HT-29 (cell line): ENCODE data around the gene HRH3. TPM values are rescaled to one million over a fixed set of nuclear protein-coding genes. Genes with fewer than 3 reads are reported as not detected.
A peak's percentile ranks its signal among the peaks of the same experiment; 100 is the strongest.

Source experiments
- DNase-seq: peaks from one replicate; pipeline ENCODE4 v3.0.0-alpha.2; 2015; ENCODE audit warnings: low spot score
- total RNA-seq: library from RNA; depleted of rRNA; stranded (reverse); fragments of >200 nt; shearing (Covaris generic); gene quantifications from 2 replicates; pipeline ENCODE4 v1.2.3, GENCODE V29; 2014

The HRH3 gene
- total RNA-seq, 1 experiment from 2014 or later, result not detected

DNA sequence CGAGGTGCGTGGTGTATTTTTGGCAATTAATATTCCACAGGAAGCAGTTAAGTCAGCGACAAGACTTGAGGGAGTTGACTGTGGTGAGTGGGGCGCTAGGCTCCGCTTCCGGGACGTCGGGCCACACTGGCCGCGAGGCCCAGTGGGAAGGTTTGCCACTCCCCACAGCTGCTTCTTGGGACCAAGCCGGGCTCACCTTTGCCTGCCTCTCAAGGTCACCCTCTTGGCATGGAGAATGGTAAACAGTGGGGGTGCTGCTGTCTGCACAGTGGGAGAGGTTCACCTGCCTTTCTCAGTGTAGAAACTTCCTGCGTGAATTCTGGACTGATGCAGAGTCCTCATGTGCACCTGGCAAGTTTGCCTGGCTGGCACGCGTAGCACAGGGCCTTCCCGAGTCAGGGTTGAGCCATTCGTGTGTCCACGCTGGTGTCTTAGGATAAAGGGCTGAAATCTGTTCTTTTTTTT, 24.6 kb upstream of the HRH3 start:
- DNase-seq, result no peak

GRCh38 chr20:62243906-62244515, 23.9 kb upstream of the HRH3 start:
- no peak for DNase-seq

DNA sequence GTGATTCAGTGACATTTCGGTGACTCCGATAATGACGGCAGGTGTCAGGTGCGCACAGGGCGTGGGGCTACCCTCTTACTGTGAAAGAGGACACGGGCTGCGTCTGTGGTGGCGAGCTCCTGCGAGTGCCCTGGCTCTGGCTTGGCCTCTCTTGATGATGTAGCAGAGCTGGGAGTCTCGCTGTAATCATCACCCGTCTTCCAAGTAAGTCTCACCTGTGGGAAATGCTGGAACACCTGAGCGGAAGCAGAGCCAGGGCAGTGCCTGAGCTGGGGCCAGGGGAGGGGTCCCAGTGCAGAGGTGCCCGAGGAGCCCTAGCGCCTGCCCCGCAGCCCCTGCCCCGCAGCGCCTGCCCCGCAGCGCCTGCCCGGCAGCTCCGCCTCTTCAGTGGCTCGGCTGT, 23.0 kb upstream of the HRH3 start:
- no peak for DNase-seq

GRCh38 chr20:62242176-62242575, 22.1 kb upstream of the HRH3 start:
- no peak for DNase-seq

DNA sequence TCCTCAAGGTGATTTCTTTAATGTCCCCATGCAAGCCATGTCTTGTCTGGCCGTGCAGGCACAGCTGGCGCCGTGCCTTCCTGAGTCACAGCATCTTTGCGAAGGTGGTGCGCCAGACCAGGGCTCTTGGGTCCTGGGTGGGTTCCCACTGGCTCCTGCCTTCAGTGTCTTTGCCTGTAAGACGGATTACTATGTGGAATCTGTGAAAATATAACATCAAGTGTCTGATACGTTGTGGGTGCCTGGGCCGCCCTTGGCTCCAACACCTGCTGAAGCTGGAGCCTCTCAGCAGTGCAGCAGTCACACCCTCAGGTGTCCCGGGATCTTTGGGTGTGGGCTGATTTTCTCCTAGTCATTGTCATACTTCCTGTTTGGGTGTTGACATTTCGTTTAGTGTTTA, 21.4 kb upstream of the HRH3 start:
- DNase-seq, result no peak

- DNase-seq, result no peak
These were observed 20.1 kb upstream of the HRH3 start for GRCh38 chr20:62240020-62240685.

DNA sequence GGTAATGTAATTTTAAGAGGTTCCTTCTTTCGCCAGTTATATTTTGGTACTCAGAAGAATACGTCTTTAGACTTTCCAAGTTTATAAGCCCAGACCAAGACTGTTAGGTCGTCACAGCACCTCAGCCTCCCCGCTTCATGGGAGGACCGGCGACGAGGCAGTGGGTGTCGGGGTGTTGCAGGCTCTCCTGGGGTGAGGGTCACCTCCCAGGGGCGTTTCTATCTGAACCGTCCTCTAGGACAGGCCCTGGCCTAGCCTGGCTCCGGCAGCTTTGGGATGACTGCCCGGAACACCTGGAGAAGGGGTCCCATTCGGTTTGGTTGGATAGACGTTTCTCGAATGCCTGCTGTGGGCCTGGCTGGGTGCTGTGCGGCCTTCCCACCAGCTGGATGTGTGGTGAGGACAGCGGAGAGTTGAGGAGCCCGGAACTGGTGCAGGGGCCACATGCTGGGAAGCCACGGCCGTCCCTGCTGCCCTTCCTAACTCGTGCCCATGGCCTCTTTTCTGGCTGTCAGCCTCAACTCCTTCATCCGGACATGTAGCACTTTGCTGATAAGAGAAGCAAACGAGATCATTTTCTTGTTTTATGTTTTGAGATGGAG, 19.3 kb upstream of the HRH3 start:
- DNase-seq, result peak; percentile 40

GRCh38 chr20:62238569-62239277, 18.6 kb upstream of the HRH3 start:
- peak; percentile 65 for DNase-seq

- peak; percentile 100 for DNase-seq
These were observed 17.9 kb upstream of the HRH3 start, which contains the start of gene OSBPL2 for GRCh38 chr20:62237801-62238568. Gene OSBPL2 (plus strand): TSS chr20:62238521. CDS start chr20:62256185, 17,664 bp downstream.

GRCh38 chr20:62237514-62237800, 17.4 kb upstream of the HRH3 start:
- DNase-seq, result no peak

DNA sequence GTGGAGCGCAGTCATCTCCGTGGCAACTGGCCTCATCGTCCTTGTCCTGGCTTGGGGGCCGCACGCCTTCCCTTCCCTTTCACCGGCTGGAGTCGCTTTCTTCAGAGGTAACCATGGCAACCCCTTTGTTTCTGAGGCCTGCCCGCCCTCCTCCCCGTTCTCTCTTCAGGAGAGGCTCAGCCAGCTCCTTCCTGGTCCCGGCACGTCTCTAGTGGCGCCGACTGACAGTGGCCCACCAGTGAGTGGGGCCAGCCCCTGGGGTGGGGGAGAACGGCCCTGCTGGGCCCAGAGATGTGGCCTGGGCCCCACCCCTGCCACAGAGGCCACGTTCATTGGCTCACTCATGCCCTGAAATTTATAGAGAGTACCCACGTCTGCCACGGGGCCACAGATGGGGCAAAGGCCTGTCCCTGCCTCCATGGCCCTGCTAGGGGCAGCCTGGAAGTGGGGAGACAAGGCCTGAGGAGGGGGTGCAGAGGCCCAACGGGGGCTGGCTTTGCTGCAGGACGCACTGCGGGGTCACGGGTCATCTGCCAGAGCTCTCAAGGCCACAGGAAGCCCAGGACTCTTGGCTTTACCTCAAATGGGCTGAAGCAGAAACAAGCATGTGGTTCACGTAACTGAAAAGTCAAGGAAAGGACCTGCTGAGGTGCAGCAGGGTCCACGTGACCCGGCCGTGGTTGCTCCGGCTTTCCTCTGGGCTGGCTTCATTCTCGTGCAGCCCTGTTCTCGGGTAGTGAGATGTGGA, 16.9 kb upstream of the HRH3 start:
- DNase-seq, result no peak

GRCh38 chr20:62236200-62236599, 16.1 kb upstream of the HRH3 start:
- no peak for DNase-seq

GRCh38 chr20:62235777-62236157, 15.7 kb upstream of the HRH3 start:
- no peak for DNase-seq

GRCh38 chr20:62235001-62235776, 15.1 kb upstream of the HRH3 start:
- DNase-seq, result no peak

DNA sequence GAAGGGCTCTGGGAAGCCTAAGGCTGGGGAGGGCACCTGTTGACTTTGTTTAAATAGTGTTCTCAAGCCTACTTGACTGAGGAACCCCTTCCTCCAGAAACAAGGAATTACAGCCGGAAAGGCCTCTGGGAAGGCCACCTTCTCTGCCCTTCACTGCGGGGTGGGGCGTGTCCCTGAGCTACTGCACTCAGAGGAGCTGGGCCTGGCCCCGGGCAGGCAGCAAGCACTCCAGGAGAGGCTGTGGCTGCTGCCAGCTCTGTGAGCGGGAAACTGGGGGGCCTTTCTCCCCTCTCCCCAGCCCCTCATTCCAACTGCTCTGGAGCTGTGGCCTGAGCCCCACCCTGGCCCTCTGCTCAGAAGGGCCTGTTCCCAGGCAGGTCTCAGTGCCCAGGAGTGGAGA, 14.3 kb upstream of the HRH3 start:
- DNase-seq, result no peak

DNA sequence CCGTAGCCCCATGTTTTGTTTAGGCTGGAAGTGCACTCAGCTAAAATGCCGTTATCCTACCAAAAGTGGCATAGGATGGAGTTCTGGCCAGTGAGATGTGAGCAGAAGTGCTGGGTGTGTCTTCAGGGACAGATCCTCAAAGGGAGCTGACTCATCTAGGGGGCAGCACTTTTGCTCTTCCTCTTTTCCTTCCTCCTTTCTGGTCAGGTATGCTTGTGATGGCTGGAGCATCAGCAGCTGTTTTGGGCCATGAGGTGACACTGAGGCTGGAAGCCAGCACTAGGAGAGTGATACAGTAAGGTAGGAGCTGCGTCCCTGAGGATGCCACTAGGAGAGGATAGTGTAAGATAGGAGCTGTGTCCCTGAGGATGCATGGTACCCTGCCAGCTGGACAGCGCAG, 13.6 kb upstream of the HRH3 start:
- no peak for DNase-seq

DNA sequence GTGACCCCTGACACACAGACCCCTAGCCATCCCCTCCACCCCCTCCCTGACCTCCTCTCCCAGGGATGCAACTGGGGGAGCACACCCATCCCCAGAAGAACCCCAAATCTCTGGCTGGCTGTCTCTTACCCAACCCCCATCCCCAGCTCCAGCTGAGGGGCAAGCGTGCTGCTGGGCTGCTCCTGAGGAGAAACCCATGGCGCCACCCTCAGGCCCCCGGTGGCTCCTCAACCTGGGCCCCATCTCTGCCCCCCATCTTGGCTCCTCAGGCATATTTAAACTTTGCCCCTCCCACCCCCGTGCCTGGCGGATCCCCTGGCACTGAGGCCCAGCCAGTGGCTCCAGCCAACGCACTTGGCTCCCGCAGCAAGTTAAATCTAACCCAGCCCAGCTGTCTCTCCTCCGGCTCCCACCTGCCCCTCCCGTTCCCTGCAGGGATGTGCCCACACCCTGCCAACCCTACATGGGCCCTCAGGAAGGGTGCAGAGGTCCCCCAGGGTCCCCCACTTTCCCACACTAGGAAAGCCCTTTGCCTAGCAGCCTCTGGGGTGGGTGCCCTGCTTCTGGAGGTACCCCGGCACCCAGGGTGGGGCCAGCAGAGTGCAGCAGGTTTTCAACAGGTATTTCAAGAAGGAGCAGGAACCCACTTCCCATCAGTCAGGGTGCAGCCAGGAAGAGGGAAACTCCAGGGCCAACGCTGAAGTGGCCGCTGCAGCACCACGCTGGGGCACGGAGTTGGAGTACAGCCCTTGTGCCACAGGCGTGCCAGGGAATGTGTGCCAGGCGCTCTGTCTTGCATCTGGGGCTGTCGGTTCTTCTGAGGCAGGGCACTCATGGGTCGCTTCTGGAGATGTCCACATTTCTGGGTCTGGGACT, 12.9 kb upstream of the HRH3 start:
- no peak for DNase-seq

- DNase-seq, result peak; percentile 47
These were observed 12.1 kb upstream of the HRH3 start for GRCh38 chr20:62232194-62232593.

DNA sequence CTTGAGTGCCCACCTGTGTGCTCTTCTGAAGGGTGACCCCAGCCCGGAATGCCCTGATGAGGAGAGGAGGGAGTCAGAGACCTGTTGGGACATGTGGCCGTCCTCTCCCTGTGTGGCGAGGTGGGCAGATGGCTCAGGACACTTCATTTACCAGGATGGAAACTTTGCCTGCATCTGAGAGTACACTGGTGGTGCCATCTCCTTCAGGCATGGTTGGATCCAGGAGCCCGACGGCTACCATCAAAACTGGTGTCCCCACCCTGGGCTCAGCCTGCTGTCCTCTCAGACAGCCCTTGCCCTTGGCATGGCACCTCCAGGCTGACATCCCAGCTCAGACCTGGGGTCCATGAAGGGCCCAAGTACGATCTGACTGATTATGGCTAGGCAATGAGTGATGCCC, 11.2 kb upstream of the HRH3 start:
- no peak for DNase-seq
